IPS DF 4.7 (cell line): ENCODE measurements around the gene PDIK1L.

Source experiments
- DNase-seq: peaks from one replicate; pipeline ENCODE4 v3.0.0-alpha.2; 2013; ENCODE audit warnings: low spot score; ENCODE audit errors: extremely low read depth

The PDIK1L gene

DNA sequence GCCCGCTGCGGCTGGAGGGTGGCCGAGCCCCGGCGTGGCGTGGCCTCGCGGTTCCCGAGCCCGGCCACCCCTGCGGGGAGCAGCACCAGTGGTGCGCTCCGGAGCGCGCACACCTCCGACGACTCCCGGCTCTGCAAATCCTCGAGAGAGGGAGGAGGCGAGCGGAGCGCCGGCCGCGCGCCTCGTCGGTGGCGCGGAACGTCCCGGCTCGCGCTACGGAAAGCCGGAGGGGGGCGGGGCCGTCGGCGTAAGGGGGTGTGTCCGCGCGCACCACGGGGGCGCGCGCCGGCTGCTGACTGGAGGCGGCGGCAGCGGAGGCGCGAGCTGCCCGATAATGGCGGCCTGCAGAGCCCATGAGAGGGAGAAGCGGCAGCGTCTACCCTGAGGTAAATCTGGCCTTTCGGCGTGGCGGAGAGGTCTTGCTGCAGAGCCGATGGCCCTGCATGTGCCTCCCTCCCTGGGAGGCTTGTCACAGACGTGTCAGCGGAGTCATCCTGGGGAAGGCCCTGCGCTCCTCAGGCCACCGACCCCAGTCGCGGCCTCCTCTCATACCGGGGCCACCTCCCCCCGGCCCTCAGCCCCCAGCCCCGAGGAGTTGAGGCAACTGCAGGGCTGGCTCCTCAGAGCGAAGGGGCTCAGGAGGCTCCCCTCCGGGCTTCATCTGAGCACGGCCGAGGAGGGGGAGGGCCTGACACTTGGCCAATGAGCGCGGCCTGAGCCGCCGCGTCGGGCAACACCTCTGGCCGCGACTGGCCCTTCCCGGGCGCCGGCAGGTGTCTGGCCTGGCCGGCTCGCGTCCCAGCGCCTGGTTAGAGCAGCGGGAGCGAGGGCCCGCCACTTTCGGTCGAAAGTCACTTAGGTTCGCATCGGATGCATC is at the start of gene PDIK1L:
TSS of gene PDIK1L (plus strand) at position 295 of the 877 bp plus-strand sequence. CDS start 2,485 bp downstream, outside the sequence.
- no peak for DNase-seq

GRCh38 chr1:26064553-26064952 is 47.1 kb upstream of the PDIK1L start:
- DNase-seq: no peak

DNA sequence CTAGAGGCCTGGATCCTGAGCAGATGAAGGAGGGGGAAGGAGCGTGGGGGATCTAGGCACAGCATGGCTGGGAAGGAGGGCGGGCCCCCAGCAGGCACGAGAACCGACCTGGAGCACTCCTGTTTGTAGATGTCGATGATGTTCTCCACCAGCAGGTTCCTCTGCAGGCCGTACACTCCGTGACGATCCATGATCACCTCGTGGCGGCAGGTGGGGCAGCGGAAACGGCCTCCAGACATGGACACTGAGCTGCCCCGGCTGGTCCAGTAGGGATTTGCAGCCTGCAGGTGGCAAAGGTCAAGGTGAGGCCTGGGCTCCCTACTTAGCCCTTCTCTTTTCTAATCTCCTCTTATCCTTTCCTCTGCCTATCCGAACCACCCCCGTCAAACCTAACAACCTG is 45.5 kb upstream of the PDIK1L start:
- no peak for DNase-seq

- DNase-seq: no peak
Measured at GRCh38 chr1:26066857-26067256, 44.8 kb upstream of the PDIK1L start.

GRCh38 chr1:26067432-26067911 is 44.2 kb upstream of the PDIK1L start, which contains the start of gene TRIM63:
Gene TRIM63, minus strand, starts transcription at chr1:26067630. Its CDS starts 136 bp downstream, at chr1:26067494.
- no peak for DNase-seq

DNA sequence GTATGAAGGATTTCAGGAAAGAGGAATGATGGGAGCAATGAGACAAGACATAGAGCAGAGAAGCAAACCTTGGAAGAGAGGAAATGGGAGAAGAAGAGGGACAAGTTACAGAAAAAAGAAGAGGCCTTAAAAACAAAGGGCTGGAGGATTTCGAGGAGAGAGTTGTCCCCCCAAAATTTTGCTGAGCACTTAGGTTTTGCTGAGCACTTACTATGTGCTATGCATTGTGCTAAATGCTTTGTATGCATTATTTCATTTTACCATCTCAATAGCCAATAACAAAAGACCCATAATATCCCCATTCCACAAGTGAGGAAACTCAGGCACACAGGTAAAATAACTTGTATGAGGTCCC is 41.7 kb upstream of the PDIK1L start:
- DNase-seq: no peak

DNA sequence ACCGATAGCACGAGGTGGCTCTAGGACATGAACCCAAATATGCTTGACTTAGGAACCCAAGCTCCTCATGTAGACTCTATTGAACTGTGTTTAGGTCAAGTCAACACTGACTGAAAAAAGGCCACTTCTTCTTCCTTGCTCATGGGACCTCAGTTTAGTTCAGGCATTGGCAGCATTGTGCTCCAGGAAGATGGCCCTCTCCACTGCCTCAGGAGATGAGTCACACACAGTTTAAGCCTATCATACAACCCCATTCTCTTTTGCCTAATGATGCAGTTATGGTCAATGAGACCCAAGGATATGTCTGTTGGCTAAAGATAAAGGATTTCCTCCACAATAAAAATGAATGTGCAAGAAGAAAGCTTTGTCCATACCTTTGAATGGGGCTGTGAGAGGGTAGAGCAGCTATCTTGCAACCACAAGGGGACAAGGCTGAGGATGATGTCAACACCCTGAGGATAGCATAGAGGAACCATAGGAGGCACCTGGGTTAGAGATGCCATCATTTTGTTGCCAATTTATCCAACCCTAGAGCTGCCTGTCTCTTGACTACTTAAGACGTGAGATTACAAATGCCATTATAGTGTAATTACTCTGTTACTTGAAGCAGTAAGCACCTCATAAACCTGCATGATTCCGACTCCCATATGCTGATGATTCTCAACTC is 41.2 kb upstream of the PDIK1L start:
- no peak for DNase-seq

DNA sequence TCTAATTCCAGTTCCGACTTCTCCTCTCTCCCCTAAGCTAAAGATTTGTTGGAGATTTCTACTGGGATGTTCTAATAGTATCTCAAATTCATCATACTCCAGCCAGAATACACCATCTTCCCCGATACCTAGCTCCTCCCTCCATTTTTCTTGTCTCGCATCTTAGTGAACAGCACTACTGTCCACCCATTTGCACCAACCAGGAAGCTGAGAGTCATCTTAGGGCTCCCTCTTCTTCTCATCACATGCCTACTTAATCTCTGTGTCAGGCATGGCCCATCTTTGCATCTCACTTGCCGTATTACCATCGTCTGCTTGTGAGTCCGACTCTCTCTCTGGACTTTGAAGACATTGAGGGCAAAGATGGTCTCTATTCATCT is 40.7 kb upstream of the PDIK1L start:
- no peak for DNase-seq

GRCh38 chr1:26072305-26072704 is 39.3 kb upstream of the PDIK1L start:
- DNase-seq: no peak

GRCh38 chr1:26075421-26076144 is 36.0 kb upstream of the PDIK1L start:
- no peak for DNase-seq

- DNase-seq: no peak
Measured at GRCh38 chr1:26077524-26077923, 34.1 kb upstream of the PDIK1L start.

- no peak for DNase-seq
Measured at GRCh38 chr1:26078286-26079177, 33.1 kb upstream of the PDIK1L start.

GRCh38 chr1:26079178-26079563 is 32.5 kb upstream of the PDIK1L start:
- DNase-seq: no peak

- DNase-seq: no peak
Measured at GRCh38 chr1:26079960-26080814, 31.4 kb upstream of the PDIK1L start.

DNA sequence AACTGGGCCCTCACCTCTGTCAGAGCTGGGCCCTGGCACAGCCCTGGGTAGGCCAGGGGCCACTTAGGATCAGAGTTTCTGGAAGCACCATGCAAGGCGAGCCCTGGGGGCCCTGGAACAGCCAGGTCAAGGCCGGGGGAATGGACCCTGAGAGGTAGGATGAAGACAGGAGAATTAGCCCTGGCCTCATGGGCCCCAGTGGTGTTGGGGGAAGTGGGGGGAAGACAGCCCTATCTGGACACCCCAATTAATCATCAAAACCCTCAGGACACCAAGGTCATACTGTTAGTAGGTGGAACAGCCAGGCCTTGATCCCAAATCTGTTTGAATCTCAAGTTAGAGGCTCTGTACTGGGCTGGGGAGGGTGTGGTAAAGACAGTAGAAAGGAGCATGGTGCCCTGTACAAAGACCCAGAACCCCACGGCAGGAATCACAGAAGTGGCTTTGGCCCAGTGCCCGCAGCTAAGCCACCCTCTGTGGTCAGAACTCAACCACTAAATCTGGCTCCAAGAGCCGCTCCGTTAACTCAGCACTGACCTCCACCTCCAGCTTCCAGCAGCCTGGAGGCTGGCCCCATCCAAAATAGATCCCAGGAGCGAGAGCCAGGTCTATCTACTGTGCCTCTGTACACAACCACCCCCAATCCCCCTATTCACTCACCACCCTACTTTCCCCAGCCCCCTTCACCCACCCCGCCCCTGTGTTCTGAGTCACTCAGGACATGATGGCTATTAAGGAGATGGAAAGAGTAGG is 30.2 kb upstream of the PDIK1L start:
- DNase-seq: no peak

DNA sequence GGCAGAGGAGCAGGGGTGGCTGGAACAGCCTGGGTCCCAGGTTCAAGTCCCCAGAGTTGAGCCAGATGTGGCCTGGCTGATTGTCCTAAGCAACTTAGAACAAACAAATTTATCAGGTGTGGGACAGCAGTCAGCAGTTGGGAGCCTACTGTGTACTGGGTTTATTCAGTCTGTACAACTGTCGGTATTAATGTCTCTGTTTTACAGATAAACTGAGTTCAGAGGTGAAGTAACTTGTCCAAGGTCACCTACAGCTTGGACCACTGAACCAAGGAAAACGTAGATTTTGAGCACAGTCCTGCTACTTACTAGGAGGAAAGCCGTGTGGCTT is 29.6 kb upstream of the PDIK1L start:
- no peak for DNase-seq

DNA sequence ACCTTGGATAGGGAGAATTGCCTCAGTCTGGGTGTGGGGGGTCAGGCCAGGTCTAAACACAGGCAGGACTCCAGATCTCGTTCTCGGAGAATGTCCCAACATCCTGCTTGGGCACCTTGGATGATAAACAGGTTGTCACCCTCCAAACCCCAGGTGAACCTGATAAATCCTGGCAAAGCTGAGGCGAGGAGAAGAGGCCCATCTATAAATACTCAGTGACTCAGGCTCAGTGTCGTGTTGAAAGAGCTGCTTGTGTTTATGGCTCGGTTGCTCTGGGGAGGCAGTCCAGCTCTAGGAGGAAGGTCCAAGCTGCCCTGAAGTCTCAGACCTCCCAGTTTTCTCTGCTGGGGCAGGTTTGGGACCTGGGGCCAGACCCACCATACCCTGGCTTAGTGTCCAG is 28.4 kb upstream of the PDIK1L start:
- no peak for DNase-seq

DNA sequence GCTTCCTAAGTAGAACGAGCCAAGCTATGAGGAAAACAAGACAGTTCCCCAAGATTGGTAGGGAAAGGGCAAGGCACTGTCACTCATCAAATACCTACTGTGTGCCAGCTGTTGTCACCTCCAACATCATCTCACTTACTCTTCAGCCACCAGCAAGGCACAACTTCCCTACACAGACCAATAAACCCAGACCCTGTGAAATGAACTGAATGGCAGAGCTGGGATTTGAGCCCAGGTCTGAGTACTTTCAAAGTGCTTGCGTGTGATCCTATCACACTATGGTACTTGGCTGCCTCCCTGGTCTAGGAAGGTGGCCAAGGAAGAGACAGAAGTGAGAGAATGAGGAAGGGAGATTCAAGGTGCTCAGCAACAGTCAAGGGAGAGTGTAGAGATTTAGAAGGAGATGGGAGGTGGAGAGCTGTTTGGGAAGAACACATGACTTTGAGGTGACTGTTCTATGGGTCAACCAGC is 27.5 kb upstream of the PDIK1L start:
- DNase-seq: no peak

DNA sequence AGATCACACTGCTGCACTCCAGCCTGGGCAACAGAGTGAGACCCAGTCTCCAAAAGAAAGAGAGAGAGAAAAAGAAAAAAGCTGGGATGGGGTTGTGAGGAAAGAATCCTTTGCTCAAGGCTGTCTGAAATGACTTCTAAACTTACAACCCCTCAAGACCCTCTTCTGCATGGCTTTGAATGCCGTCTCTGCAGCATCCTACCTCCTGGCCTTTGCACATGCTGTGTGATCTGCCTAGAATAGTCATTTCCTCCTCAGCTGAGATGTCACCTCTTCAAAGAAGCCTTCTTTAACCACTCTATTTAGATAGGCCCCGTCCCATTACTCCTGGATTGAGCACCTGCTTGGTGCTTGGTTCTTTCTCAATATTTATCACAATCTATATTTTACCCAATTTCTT is 26.8 kb upstream of the PDIK1L start:
- DNase-seq: no peak
